AG10803 (cell line): ENCODE results near the gene CAMKK1.

ENCODE experiments used
- DNase-seq: peaks from one replicate; pipeline ENCODE4 v3.0.0; 2010; ENCODE audit warnings: low read depth
- H3K4me3 ChIP-seq: 2 replicates; pipeline ENCODE4 v1.5.1; 2011; ENCODE audit warnings: mild to moderate bottlenecking, low read length, control low read depth
- TF ChIP-seq, protein P1 (sequence below): conservative IDR thresholded peaks from 2 replicates; pipeline ENCODE4 v1.5.1; 2011; ENCODE audit warnings: mild to moderate bottlenecking, low read length, control low read depth, inconsistent platforms

Gene CAMKK1

DNA sequence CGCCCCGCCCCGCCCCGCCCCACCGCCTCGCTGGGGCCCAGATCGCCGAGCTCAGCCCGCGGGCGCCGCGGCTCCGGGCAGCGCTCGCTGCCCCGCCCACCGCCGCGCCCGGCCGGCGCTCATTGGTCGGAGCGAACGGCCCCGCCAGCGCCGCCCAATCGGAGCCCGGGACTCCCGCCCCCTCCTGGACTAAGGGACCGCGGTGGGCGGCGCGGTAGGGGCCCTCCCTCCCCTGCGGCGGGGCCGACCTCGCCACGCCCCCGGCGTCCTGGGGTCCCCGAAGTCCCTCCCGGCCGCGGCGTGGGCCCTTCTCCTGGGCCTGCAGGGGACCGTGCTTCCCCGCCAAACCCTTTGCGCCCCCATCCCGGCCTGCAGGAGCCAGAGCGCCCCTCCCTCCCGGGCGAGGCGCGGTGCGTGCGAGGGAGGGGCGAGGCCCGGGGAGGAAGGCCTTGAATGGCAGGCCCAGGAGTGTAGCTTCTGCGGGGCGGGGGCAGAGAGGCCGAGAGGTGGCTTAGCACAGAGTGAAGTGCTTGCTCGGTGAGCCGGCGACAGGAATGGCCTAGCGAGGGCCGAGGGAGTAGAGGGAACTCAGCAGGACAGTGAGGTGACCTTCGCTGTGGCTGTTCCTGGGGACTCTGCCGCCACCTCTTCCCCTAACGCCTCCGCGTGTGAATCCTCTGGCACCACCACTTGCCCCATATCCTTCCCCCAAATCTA, at the start of gene CAMKK1:
Gene CAMKK1, minus strand, starts transcription at position 51 of the 717 bp plus-strand sequence. CDS start 7,366 bp downstream, outside the sequence.
- peak; percentile 72 for DNase-seq
- peak within 1 kb of the TSS; percentile 65 for H3K4me3 ChIP-seq
- TF ChIP-seq, protein P1, sequence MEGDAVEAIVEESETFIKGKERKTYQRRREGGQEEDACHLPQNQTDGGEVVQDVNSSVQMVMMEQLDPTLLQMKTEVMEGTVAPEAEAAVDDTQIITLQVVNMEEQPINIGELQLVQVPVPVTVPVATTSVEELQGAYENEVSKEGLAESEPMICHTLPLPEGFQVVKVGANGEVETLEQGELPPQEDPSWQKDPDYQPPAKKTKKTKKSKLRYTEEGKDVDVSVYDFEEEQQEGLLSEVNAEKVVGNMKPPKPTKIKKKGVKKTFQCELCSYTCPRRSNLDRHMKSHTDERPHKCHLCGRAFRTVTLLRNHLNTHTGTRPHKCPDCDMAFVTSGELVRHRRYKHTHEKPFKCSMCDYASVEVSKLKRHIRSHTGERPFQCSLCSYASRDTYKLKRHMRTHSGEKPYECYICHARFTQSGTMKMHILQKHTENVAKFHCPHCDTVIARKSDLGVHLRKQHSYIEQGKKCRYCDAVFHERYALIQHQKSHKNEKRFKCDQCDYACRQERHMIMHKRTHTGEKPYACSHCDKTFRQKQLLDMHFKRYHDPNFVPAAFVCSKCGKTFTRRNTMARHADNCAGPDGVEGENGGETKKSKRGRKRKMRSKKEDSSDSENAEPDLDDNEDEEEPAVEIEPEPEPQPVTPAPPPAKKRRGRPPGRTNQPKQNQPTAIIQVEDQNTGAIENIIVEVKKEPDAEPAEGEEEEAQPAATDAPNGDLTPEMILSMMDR: no peak

DNA sequence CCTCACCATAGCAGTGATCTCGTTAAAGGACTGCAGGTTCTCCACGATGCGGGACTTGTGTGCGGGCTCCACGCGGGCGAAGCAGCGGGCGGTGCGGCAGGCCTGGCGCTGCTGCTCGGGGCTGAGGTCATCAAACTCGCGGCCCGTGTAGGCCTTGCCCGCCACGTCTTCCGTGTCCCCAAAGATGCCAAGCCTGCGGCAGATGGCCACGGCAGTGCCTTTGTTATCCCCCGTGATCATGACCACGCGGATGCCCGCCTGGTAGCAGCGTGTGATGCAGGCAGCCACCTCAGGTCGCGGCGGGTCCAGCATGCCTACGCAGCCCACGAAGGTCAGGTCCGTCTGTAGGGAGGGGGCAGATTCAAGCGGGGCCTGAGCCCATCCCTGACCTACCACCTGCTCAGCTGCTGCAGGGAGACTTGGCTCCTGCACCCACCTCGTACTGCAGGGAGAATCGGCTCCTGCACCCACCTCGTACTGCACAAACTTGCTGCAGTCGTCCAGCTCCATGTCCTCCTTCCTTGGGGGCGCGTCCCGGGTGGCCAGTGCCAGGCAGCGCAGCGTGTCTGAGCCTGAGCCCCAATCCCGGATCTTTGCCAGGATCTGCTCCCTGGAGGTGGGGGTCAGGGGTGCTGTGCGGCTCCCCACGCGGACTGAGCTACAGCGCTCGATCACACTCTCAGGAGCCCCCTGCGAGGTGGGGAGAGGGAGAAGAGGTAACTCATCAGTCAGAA, 48.3 kb upstream of the CAMKK1 start:
- H3K4me3 ChIP-seq: no peak overlapping the region
- TF ChIP-seq, protein P1: no peak
- DNase-seq: no peak

DNA sequence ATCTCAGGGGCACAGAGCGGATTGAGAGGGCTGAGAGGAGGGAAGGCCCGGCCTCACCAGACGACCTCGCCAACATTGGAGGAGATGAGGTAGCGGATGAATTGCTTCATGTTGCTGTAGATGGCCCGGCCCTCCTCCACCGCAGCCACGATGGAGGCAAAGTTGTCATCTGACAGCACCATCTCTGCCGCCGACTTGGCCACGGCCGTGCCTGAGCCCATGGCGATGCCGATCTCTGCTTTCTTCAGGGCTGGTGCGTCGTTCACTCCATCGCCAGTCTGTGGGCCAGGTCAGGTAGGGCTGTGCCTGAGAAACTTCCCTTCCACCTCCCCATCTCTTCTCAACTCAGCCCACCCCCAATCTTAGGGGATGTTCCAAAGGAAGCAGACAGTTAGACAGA, 44.5 kb upstream of the CAMKK1 start:
- DNase-seq: no peak
- TF ChIP-seq, protein P1: no peak

DNA sequence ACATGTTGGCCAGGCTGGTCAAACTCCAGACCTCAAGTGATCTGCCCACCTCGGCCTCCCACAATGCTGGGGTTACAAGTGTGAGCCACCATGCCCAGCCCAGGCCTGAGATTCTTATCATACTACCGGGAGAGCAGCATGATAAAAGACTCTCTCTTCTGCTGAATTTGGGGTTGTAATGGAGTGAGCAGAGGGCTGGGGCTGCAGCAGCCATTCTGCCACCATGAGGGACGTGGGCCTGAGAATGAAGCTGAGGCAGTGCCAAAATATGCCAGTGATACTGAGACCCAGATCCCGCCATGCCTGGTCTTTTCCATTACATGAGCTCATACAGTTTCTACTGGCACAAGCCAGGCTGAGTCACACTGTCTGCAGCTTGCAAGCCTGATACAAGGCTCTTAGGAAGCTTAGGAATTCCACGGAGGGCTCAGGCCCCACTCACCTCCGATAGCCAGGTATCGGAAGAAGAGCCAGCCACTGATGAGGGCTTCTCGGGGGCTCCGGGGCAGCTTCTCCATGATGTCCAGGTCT, 43.0 kb upstream of the CAMKK1 start:
- DNase-seq: peak; percentile 15
- TF ChIP-seq, protein P1: no peak
- H3K4me3 ChIP-seq: no peak overlapping the region

More for the DNA sequence above, 44.5 kb upstream of the CAMKK1 start:
- no peak overlapping the region for H3K4me3 ChIP-seq

DNA sequence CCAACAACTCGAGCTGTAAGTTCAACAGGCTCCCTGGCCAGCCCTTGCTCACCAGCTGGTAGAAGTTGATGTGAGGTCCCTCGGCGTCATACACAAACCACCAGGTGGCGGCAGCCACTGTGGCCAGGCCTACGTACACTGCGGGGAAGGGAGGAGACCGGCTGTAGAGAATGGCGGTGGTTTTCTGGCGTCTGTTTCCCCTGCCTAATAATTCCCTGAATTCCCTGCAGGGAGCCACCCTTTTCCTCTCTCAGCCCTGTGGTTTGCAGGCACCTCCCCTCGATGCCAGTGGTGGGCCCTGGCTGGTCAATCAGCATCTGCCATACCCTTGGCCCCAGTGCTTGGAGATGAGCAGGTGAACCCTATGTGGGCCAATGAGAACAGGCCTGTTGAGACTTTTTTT, 42.3 kb upstream of the CAMKK1 start:
- TF ChIP-seq, protein P1: peak; percentile 33
- no peak overlapping the region for H3K4me3 ChIP-seq
- peak; percentile 21 for DNase-seq

DNA sequence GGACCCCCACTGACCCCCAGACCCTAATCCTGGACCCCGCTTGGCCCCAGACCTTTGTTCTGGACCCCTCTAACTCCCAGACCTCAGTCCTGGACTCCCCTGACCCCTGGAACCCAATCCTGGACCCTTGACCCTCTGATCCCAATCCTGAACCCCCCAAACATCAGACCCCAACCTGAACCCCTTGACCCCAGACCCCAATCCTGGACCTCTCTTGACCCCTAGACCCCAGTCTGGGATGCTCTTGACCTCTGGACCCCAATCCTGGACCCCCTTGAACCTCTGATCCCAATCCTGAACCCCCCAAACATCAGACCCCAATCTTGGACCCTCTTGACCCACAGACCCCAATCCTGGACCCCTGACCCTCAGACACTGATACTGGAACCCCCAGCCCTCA, 36.9 kb upstream of the CAMKK1 start:
- H3K4me3 ChIP-seq: no peak overlapping the region
- TF ChIP-seq, protein P1: no peak
- no peak for DNase-seq
